GM19238 (cell line): ENCODE measurements around the gene CEP104.
"Not testable (repeated sequence)": the region's sequence is repeated elsewhere in the genome, so short reads cannot be mapped to it uniquely, and the experiment has no call there.

Source experiments
- DNase-seq: peaks from one replicate; pipeline ENCODE4 v3.0.0; 2011; ENCODE audit warnings: low spot score; ENCODE audit not compliant: insufficient read length

CEP104 gene

DNA sequence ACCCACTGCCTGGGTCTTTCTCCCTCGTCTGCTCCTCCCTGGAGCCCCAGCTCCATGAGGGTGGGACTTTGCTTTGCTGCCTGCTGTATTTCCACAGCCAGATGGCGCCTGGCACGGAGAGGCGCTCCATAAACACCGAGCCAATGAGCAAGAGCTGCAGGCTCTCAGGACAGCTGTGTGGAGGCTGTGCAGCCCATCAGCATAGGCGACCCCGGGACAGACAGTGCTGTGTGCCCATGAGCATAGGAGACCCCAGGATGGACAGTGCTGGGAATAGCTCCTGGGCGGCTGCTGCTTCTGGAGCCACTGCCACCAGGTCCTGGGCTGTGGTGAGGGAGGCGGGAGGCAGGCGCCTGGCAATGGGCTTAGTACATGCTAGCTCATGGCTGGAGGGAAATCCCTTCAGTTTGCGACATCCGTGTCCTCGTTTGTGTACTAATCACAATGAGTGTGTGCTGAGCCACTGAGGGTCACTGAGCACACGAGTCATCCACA, 29.2 kb downstream of the CEP104 start:
- DNase-seq: no peak

GRCh38 chr1:3825356-3825755, 31.7 kb downstream of the CEP104 start:
- no peak for DNase-seq

DNA sequence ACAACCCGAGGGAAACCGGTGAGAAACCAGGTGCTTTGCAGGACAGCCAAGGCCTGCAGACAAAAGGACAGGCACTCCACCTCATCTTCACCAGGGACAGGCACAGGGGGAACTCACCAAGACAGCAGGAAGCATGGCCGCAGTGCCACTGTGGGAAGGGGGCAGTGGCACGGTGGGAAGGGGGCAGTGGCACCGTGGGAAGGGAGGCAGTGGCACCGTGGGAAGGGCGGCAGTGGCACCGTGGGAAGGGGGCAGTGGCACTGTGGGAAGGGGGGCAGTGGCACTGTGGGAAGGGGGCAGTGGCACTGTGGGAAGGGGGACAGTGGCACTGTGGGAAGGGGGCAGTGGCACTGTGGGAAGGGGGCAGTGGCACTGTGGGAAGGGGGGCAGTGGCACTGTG, 32.4 kb downstream of the CEP104 start:
- no peak for DNase-seq

- DNase-seq: no peak
Observed at GRCh38 chr1:3822421-3822820, 34.6 kb downstream of the CEP104 start.

GRCh38 chr1:3821908-3822307, 35.1 kb downstream of the CEP104 start:
- no peak for DNase-seq

DNA sequence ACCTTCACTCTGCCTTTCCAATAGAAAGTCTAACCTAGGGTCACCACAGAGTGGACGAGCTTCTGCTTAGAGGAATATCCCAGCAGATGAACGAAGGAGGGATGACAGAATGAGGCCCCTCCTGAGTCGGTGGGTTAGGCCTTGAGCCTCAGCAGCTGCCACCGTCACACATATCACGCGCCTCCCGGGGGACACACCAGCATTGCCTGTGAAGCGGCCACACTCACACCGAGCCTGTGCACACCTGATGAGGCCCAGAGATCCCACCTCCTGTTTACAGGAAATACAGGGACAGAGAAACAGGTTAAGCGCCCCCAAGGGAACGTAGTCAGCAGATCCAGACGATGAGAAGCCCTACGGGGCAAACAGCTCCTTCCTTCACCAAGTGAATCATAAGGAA, 35.6 kb downstream of the CEP104 start:
- no peak for DNase-seq

DNA sequence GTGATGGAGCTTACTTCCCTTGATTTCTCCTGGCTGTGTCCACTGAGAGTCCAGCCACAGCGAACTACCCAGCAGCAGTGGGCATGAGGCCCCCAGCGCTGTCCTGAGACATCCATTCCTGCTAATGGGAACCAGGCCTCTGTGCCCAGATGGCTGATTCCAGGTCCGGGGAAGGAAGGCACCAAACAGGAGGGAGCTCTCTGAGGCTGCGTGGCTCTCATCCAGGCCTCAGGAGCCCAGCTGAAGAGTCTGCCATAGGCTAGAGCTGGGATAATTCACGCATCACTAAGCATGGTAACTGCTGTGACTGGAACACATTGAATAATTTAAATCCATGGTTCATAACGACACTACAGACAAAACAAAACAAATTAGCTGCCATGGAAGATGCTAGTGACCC, 36.0 kb downstream of the CEP104 start:
- DNase-seq: no peak

GRCh38 chr1:3820316-3820715, 36.7 kb downstream of the CEP104 start:
- DNase-seq: no peak

GRCh38 chr1:3819771-3820200, 37.2 kb downstream of the CEP104 start:
- no peak for DNase-seq

DNA sequence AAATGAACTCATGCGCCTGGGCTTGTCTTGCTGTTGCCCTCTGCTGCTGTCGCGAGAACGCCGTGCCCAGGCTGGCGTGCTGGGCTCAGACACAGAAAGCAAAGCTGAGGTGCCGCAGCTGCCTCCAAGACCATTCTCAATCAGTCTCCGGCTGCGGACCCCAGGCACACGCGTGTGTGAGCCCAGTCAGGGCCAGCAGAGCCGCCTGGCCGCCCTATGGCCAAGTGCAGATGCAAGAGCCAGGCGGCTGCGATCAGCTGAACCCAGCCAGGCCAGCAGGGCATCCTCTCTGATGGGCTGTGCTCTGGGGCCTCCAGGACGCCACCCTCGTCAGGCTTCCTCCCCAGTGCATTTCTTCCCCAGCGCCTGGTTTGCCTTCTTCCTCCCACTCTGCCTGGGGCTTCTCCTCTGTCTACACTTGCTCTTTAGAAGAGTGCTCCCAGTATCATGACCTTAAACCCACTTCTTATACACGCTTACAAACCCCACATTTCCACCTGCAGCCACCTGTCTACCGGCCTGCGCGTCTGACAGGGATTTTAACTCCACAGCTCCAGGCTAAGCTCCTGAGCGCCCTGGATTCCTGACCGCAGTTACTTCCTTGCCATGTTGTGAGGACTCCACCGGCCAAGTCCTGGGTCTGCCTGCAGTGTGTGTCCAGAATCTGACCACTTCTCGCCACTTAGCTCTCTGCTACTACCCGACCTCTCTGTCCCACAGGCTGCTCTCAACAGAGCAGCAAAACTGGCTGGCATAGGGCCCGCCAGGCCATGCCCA, 39.0 kb downstream of the CEP104 start:
- DNase-seq: no peak

- DNase-seq: no peak
Observed at GRCh38 chr1:3817138-3817740, 39.8 kb downstream of the CEP104 start.

- DNase-seq: no peak
Observed at GRCh38 chr1:3816331-3817137, 40.5 kb downstream of the CEP104 start.

- DNase-seq: no peak
Observed at GRCh38 chr1:3814771-3815561, 42.0 kb downstream of the CEP104 start.

DNA sequence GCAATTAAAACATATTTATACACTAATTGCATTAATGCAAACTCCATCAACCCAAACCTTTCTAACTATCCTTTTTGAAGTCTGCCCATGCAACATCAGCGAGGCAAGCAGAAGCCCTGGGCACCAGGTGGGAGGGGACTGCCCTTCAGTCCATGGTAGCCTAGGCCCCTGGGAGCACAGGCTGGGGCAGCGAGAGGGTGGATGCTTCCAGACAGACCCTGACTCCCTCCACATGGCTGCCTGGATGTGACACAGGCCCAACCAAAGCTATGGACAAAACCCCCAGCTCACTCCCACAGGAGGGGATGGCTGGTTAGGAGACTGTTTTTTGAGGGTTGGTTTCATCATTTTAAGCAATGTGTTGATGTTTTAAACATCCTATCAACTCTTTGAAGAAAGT, 42.9 kb downstream of the CEP104 start:
- no peak for DNase-seq

GRCh38 chr1:3811595-3811911, 45.5 kb downstream of the CEP104 start:
- DNase-seq: no peak

GRCh38 chr1:3810149-3810761, 46.8 kb downstream of the CEP104 start:
- DNase-seq: not testable (repeated sequence)

DNA sequence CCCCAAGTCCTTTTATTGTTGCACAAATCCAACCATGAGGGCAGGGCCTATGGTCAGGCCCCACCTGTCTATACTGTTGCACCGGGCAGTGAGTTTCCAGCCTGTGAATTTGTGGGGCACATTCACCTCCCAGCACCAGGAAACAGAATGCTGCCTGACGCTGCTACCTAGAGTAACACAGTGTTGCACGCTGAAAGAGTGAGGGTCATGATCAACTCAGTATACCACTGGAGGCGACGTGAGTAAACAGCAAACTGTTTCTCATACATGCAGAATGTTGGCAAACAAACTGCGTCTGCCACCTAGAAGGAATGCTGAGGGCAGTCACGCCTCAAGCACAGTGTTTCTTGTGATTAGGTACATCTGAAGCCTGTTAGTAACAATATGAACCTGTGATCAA, 47.3 kb downstream of the CEP104 start:
- DNase-seq: no peak

DNA sequence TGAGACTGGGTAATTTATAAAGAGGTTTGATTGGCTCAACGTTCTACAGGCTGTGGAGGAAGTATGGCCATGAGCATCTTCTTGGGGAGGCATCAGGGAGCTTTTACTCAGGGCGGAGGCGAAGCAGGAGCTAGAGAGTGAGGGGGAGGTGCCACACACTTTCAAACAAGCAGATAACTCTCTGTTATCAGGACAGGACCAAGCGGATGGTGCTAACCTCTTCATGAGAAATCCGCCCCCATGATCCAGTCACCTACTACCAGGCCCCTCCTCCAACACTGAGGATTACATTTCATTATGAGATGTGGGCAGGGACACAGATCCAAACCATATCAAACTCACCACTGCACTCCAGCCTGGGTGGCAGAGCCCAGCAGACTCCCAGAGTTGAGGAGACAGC, 49.2 kb downstream of the CEP104 start:
- no peak for DNase-seq

DNA sequence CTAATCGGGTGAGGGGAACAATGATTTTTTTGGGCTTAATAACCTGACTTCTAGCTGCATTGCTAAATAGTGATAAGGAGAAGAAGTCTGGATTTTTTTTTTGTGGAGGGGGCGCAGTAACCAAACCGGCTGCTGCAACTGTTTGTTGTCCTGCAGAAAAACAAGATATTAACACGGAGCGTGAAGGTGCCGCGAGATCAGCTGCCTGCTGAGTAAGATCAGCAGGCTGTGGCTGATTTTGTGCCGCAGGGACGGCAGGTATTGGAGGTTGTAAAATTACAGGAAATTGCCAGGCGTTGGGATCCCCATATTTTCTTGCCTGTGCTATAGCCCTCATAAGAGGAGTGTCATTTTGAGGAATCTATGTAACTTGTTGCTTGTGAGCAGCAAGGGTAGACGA, 52.0 kb downstream of the CEP104 start:
- no peak for DNase-seq

DNA sequence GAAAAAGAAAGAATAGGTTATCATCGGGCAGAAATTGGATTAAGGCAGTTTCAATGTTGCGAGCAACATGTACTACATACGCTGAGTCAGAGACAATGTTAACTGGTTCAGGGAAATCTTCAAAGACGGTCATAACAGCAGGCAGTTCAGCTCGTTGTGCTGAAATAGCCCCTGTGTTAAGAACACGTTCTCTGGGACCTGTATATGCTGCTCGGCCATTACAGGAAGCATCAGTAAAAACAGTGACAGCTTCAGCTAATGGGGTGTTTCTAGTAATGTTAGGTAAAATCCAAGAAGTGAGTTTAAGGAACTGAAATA, 52.4 kb downstream of the CEP104 start:
- not testable (repeated sequence) for DNase-seq

DNA sequence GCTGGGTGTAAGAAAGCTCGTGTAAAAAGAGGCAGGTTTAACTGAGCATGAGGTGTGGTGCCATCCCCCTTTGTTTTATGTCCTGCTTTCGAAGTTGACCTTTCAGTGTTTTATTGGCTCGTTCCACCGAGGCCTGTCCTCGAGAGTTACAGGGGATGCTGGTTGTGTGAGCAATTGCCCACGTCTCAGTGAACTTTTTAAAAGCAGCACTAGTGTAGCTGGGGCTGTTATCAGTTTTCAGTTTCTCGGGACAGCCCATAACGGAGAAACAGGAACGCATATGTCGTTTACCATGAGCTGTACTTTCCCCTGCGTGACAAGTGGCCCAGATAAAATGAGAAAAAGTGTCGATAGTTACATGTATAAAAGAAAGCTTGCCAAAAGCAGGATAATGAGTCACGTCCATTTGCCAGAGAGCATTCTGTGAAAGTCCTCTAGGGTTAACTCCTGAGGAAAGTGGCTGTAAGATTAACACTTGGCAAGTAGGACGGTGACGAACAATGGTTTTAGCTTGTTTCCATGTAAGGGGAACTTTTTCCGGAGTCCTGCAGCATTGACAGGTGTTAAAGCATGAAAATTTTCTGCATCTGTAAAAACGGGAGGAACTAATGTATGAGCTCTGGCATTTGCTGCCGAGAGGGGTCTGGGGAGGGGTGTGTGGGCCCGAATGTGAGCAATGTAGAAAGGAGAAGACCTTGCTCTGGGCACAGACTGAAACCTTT, 52.9 kb downstream of the CEP104 start:
- no peak for DNase-seq
